Fibroblast of lung (primary cell): ENCODE measurements around the gene KLRF1. TPM values are rescaled to one million over a fixed set of nuclear protein-coding genes. Genes with fewer than 3 reads are reported as not detected.

ENCODE experiments used
- DNase-seq, 2 donors: peaks; one replicate each; pipeline versions ENCODE4 v3.0.0 to v3.0.0-alpha.2; 2010; ENCODE audit warnings: low read depth in 2 of 2
- H2AFZ ChIP-seq: 2 replicates; pipeline ENCODE4 v1.5.1; 2012; ENCODE audit warnings: low read length, control low read depth, inconsistent platforms
- H3K27ac ChIP-seq: 2 replicates; pipeline ENCODE4 v1.5.1; 2011; ENCODE audit warnings: low read length, control low read depth; ENCODE audit not compliant: insufficient read depth
- H3K27me3 ChIP-seq: 2 replicates; pipeline ENCODE4 v1.5.1; 2011; ENCODE audit warnings: mild to moderate bottlenecking, low read length; ENCODE audit not compliant: control insufficient read depth, insufficient read depth
- H3K36me3 ChIP-seq: 2 replicates; pipeline ENCODE4 v1.5.1; 2011; ENCODE audit warnings: low read length; ENCODE audit not compliant: control insufficient read depth, insufficient read depth
- H3K4me1 ChIP-seq: 2 replicates; pipeline ENCODE4 v1.5.1; 2011; ENCODE audit warnings: low read length; ENCODE audit not compliant: control insufficient read depth, insufficient read depth; ENCODE audit errors: extremely low read depth
- H3K4me2 ChIP-seq: 2 replicates; pipeline ENCODE4 v1.5.1; 2011; ENCODE audit warnings: low read length, control low read depth; ENCODE audit not compliant: insufficient read depth; ENCODE audit errors: extremely low read depth
- H3K4me3 ChIP-seq, 4 experiments: fragments of 200-600 bp in 1 of 4; sonication (generic) in 1 of 4; replicated peaks in 1 of 4; 2 replicates each; pipeline ENCODE4 v1.5.1; 2011 to 2016; ENCODE audit warnings: low read length in 4 of 4, low read depth in 3 of 4, mild to moderate bottlenecking in 3 of 4, control low read depth in 2 of 4, inconsistent platforms in 1 of 4, mixed read lengths in 1 of 4; ENCODE audit not compliant: insufficient read depth in 1 of 4; ENCODE audit errors: control extremely low read depth in 1 of 4
- H3K79me2 ChIP-seq: 2 replicates; pipeline ENCODE4 v1.5.1; 2012; ENCODE audit warnings: mild to moderate bottlenecking, low read length, inconsistent platforms; ENCODE audit not compliant: control insufficient read depth, insufficient read depth
- H3K9ac ChIP-seq: 2 replicates; pipeline ENCODE4 v1.5.1; 2011; ENCODE audit warnings: mild to moderate bottlenecking, low read length, control low read depth; ENCODE audit not compliant: insufficient read depth
- H3K9me3 ChIP-seq: 2 replicates; pipeline ENCODE4 v1.5.1; 2012; ENCODE audit warnings: low read depth, low read length; ENCODE audit not compliant: control insufficient read depth, insufficient read depth
- H4K20me1 ChIP-seq: 2 replicates; pipeline ENCODE4 v1.5.1; 2011; ENCODE audit warnings: low read length; ENCODE audit not compliant: control insufficient read depth, insufficient read depth; ENCODE audit errors: extremely low read depth
- EZH2 ChIP-seq: IDR thresholded peaks from 2 replicates; pipeline ENCODE4 v1.5.1; 2012; ENCODE audit warnings: low read length, control low read depth, mild to moderate bottlenecking; ENCODE audit errors: missing control alignments
- polyA plus RNA-seq, 2 donors: library from polyadenylated mRNA; depleted of rRNA in 1 of 2; stranded (reverse) in 1 of 2; unstranded in 1 of 2; fragments of >200 nt; gene quantifications; 2 replicates each; pipeline ENCODE4 v1.2.1, GENCODE V29; 2011 to 2012; ENCODE audit warnings: missing spikeins in 1 of 2
- total RNA-seq: library from RNA; depleted of rRNA; stranded (reverse); fragments of >200 nt; gene quantifications from 2 replicates; pipeline ENCODE4 v1.2.1, GENCODE V29; 2014
- TF ChIP-seq, protein P1 (sequence below), 2 donors: IDR thresholded peaks in 1 of 2; conservative IDR thresholded peaks in 1 of 2; 1 replicate in 1 of 2; 2 replicates in 1 of 2; pipeline ENCODE4 v1.5.1; 2011 to 2012; ENCODE audit warnings: low read length in 2 of 2, control low read depth in 1 of 2, inconsistent platforms in 1 of 2, low read depth in 1 of 2, mild to moderate bottlenecking in 1 of 2

KLRF1 gene
- total and polyA plus RNA-seq, 2 donors (not counting 1 experiment from before 2014, with no cell fraction given), result 0.11 TPM; not detected in 1

DNA sequence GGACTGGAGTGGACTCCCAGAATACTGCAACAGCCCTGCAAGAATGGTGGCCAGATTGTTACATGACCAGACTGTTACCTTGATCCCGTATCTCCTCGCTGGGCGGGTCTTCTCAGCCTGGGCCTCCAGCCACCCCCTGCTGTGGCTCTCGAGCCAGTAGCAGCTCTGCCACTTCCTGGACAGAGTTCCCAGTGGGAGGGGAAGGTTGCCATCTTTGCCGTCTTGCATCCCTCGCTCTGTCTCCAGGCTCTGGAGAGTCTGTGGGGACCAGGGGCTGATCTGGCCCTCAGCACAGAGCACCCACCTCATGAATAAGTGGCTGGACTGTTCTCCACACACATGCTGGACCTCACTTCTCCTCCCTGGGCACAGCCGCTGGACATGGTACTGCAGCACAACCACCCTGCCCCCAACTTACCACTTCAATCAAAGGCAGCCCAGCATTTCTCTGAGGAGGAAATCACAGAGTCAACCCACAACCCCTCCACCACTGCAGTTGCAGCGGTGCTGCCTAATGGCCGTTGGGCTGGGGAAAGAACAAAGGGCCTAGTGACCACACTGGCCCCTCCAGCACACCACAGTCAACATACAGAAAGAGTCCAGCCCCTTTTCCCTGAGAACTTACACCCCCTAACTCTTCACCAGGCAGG, 6.9 kb upstream of the KLRF1 start:
- Histone ChIP-seq H3K36me3 (no peaks in the 10 kb centered on the region), H3K79me2 (no peaks in the 10 kb centered on the region), H2AFZ (no peak overlapping the region), H3K27ac (no peak overlapping the region), H3K4me3 (no peak overlapping the region), H3K4me1 (no peaks in the 10 kb centered on the region), H3K9ac (no peak overlapping the region), H3K27me3 (no peaks in the 10 kb centered on the region), H3K9me3 (no peaks in the 10 kb centered on the region), H3K4me2 (no peak overlapping the region), H4K20me1 (no peaks in the 10 kb centered on the region)
- no peak for DNase-seq
- TF ChIP-seq, protein P1, sequence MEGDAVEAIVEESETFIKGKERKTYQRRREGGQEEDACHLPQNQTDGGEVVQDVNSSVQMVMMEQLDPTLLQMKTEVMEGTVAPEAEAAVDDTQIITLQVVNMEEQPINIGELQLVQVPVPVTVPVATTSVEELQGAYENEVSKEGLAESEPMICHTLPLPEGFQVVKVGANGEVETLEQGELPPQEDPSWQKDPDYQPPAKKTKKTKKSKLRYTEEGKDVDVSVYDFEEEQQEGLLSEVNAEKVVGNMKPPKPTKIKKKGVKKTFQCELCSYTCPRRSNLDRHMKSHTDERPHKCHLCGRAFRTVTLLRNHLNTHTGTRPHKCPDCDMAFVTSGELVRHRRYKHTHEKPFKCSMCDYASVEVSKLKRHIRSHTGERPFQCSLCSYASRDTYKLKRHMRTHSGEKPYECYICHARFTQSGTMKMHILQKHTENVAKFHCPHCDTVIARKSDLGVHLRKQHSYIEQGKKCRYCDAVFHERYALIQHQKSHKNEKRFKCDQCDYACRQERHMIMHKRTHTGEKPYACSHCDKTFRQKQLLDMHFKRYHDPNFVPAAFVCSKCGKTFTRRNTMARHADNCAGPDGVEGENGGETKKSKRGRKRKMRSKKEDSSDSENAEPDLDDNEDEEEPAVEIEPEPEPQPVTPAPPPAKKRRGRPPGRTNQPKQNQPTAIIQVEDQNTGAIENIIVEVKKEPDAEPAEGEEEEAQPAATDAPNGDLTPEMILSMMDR (conservative IDR thresholded peaks at IDR 0.05 in 1 of 2, IDR thresholded peaks at IDR 0.05 in 1 of 2; ENCODE audit: low read depth in 1 of 2, low read length in 2 of 2), result no peak
- TF ChIP-seq EZH2, result no peak

DNA sequence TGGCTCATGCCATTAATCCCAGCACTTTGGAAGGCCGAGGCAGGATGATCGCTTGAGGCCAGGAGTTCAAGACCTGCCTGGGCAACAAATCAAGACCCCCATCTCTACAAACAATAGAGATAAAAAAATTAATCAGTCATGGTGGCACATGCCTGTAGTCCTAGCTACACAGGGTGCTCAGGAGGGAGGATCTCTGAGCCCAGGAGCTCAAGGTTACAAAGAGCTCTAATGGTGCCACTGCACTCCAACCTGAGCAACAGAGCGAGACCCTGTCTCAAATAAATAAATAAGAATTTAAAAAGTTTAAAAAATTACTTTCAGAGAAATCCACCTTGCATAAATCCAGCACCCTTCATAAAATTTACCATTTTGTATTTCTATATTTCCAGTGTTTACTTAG, 2.2 kb downstream of the KLRF1 start:
- Histone ChIP-seq H3K4me3 (no peak overlapping the region), H3K79me2 (no peaks in the 10 kb centered on the region), H3K27ac (no peak overlapping the region), H3K4me1 (no peaks in the 10 kb centered on the region), H3K9me3 (no peaks in the 10 kb centered on the region), H3K36me3 (no peaks in the 10 kb centered on the region), H3K9ac (no peak overlapping the region), H3K27me3 (no peaks in the 10 kb centered on the region), H4K20me1 (no peaks in the 10 kb centered on the region), H3K4me2 (no peak overlapping the region), H2AFZ (no peak overlapping the region)
- no peak for DNase-seq
- TF ChIP-seq, protein P1 (conservative IDR thresholded peaks at IDR 0.05 in 1 of 2, IDR thresholded peaks at IDR 0.05 in 1 of 2; ENCODE audit: low read depth in 1 of 2, low read length in 2 of 2), result no peak
- TF ChIP-seq EZH2, result no peak

DNA sequence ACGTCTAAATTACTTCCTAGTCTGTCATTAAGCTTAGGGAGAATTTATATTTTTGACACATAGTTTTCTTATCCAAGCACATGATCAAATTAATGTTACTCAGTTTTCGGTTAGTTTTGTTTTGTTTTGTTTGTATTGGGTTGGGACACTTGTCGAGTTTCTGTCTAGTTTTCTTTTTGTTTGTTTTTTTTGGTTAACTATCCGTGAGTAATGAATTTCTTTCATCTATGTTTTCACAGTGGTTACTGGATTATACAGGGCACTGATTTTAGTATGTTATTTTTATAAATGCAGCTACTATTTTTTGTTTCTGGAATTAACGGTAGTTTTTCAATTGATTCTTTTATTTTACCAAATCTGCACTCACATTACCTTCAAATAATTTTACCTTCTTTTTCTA, 2.7 kb downstream of the KLRF1 start:
- Histone ChIP-seq H3K27me3 (no peaks in the 10 kb centered on the region), H3K9ac (no peak overlapping the region), H3K4me1 (no peaks in the 10 kb centered on the region), H3K4me3 (no peak overlapping the region), H3K4me2 (no peak overlapping the region), H2AFZ (no peak overlapping the region), H3K36me3 (no peaks in the 10 kb centered on the region), H4K20me1 (no peaks in the 10 kb centered on the region), H3K79me2 (no peaks in the 10 kb centered on the region), H3K9me3 (no peaks in the 10 kb centered on the region), H3K27ac (no peak overlapping the region)
- TF ChIP-seq, protein P1 (conservative IDR thresholded peaks at IDR 0.05 in 1 of 2, IDR thresholded peaks at IDR 0.05 in 1 of 2; ENCODE audit: low read depth in 1 of 2, low read length in 2 of 2), result no peak
- TF ChIP-seq EZH2, result no peak
- DNase-seq, result no peak
